Esophagus muscularis mucosa (tissue), 3 donors: Measurements from ENCODE around the gene HIF1A.

Experiments used
- CTCF ChIP-seq, 3 experiments: fragments of 200-600 bp in 2 of 3; fragments of 450-650 bp in 1 of 3; sonication (generic) in 2 of 3; IDR thresholded peaks; one replicate each; pipeline ENCODE4 v1.5.1; 2017 to 2019; ENCODE audit warnings: antibody characterized with exemption in 3 of 3, mild to moderate bottlenecking in 2 of 3, moderate library complexity in 1 of 3
- POLR2A ChIP-seq: fragments of 450-650 bp; IDR thresholded peaks from one replicate; pipeline ENCODE4 v1.6.1; 2017; ENCODE audit warnings: antibody characterized with exemption, moderate library complexity, mild to moderate bottlenecking, low read depth
- POLR2AphosphoS5 ChIP-seq, 2 donors: sonication (generic); formaldehyde crosslinking; IDR thresholded peaks; one replicate each; pipeline ENCODE4 v1.6.1; 2017; ENCODE audit warnings: antibody characterized with exemption in 2 of 2

- TF ChIP-seq CTCF (IDR thresholded peaks at IDR 0.05) = no peak
- no peak for TF ChIP-seq POLR2A
- TF ChIP-seq POLR2AphosphoS5 (IDR thresholded peaks at IDR 0.05) = no peak
Measured at GRCh38 chr14:61677479-61677878, 17.8 kb upstream of the HIF1A start.
